NCI-H226 (cell line): Measurements from ENCODE around the gene CCPG1.
"Not testable (repeated sequence)": the region's sequence is repeated elsewhere in the genome, so short reads cannot be mapped to it uniquely, and the experiment has no call there.

Experiments
- DNase-seq: peaks from one replicate; pipeline ENCODE4 v3.0.0-alpha.2; 2015

Gene CCPG1

GRCh38 chr15:55408012-55408928 is at the start of gene CCPG1, which contains the start of gene PIERCE2:
Gene CCPG1 (minus strand): TSS chr15:55408359. CDS start chr15:55389424, 18,935 bp downstream.
Gene PIERCE2 (plus strand): TSS chr15:55408495. CDS start chr15:55408769, 274 bp downstream.
- peak; percentile 91 for DNase-seq

GRCh38 chr15:55457401-55458022 is 49.4 kb upstream of the CCPG1 start:
- DNase-seq: no peak

GRCh38 chr15:55447030-55447394 is 38.9 kb upstream of the CCPG1 start:
- DNase-seq: not testable (repeated sequence)

GRCh38 chr15:55446379-55447029 is 38.3 kb upstream of the CCPG1 start:
- not testable (repeated sequence) for DNase-seq

- DNase-seq: not testable (repeated sequence)
Measured at GRCh38 chr15:55445936-55446335, 37.8 kb upstream of the CCPG1 start.

- DNase-seq: not testable (repeated sequence)
Measured at GRCh38 chr15:55443141-55443540, 35.0 kb upstream of the CCPG1 start.

GRCh38 chr15:55434989-55435825 is 27.0 kb upstream of the CCPG1 start:
- DNase-seq: peak; percentile 33

GRCh38 chr15:55422089-55422488 is 13.9 kb upstream of the CCPG1 start:
- no peak for DNase-seq

GRCh38 chr15:55420171-55420866 is 12.2 kb upstream of the CCPG1 start:
- no peak for DNase-seq

GRCh38 chr15:55417678-55418077 is 9.5 kb upstream of the CCPG1 start:
- DNase-seq: not testable (repeated sequence)

GRCh38 chr15:55408976-55409375 is 817 bp upstream of the CCPG1 start:
- not testable (repeated sequence) for DNase-seq

GRCh38 chr15:55407498-55408011 is 604 bp downstream of the CCPG1 start:
- no peak for DNase-seq

- peak; percentile 28 for DNase-seq
Measured at GRCh38 chr15:55403531-55403930, 4.6 kb downstream of the CCPG1 start.

GRCh38 chr15:55402707-55403106 is 5.5 kb downstream of the CCPG1 start:
- DNase-seq: no peak

- no peak for DNase-seq
Measured at GRCh38 chr15:55401786-55402246, 6.3 kb downstream of the CCPG1 start.

- DNase-seq: not testable (repeated sequence)
Measured at GRCh38 chr15:55400050-55400449, 8.1 kb downstream of the CCPG1 start.

- DNase-seq: no peak
Measured at GRCh38 chr15:55398243-55398642, 9.9 kb downstream of the CCPG1 start.

- DNase-seq: no peak
Measured at GRCh38 chr15:55394694-55395093, 13.5 kb downstream of the CCPG1 start.

- peak; percentile 20 for DNase-seq
Measured at GRCh38 chr15:55389264-55389607, 18.9 kb downstream of the CCPG1 start.

- no peak for DNase-seq
Measured at GRCh38 chr15:55387027-55387426, 21.1 kb downstream of the CCPG1 start.

- no peak for DNase-seq
Measured at GRCh38 chr15:55383687-55384086, 24.5 kb downstream of the CCPG1 start.

- DNase-seq: no peak
Measured at GRCh38 chr15:55381595-55381994, 26.6 kb downstream of the CCPG1 start.
